HG03432 (cell line): Measurements from ENCODE around the gene HIGD1A.

ENCODE experiments used
- ATAC-seq: cut with Tn5 transposase; IDR thresholded peaks from one replicate; pipeline ENCODE4 v1.9.1; 2021; ENCODE audit warnings: mild to moderate bottlenecking, moderate library complexity; ENCODE audit not compliant: unreplicated experiment

The HIGD1A gene

GRCh38 chr3:42739401-42740158, 64.7 kb downstream of the HIGD1A start:
- no peak for ATAC-seq

- no peak for ATAC-seq
These were observed 67.8 kb downstream of the HIGD1A start for GRCh38 chr3:42736531-42736930.

GRCh38 chr3:42736081-42736480, 68.2 kb downstream of the HIGD1A start:
- no peak for ATAC-seq

- no peak for ATAC-seq
These were observed 68.7 kb downstream of the HIGD1A start for GRCh38 chr3:42735615-42736014.

- ATAC-seq = no peak
These were observed 69.3 kb downstream of the HIGD1A start for GRCh38 chr3:42735019-42735418.

GRCh38 chr3:42734263-42734860, 69.9 kb downstream of the HIGD1A start:
- no peak for ATAC-seq

- ATAC-seq = no peak
These were observed 70.6 kb downstream of the HIGD1A start for GRCh38 chr3:42733501-42734262.
